Dedifferentiated amniotic fluid mesenchymal stem cell (primary cell): Measurements from ENCODE around the gene COL5A1.

ENCODE experiments used
- DNase-seq: peaks from one replicate; pipeline ENCODE4 v3.0.0-alpha.2; 2016; ENCODE audit errors: extremely low spot score

The COL5A1 gene

DNA sequence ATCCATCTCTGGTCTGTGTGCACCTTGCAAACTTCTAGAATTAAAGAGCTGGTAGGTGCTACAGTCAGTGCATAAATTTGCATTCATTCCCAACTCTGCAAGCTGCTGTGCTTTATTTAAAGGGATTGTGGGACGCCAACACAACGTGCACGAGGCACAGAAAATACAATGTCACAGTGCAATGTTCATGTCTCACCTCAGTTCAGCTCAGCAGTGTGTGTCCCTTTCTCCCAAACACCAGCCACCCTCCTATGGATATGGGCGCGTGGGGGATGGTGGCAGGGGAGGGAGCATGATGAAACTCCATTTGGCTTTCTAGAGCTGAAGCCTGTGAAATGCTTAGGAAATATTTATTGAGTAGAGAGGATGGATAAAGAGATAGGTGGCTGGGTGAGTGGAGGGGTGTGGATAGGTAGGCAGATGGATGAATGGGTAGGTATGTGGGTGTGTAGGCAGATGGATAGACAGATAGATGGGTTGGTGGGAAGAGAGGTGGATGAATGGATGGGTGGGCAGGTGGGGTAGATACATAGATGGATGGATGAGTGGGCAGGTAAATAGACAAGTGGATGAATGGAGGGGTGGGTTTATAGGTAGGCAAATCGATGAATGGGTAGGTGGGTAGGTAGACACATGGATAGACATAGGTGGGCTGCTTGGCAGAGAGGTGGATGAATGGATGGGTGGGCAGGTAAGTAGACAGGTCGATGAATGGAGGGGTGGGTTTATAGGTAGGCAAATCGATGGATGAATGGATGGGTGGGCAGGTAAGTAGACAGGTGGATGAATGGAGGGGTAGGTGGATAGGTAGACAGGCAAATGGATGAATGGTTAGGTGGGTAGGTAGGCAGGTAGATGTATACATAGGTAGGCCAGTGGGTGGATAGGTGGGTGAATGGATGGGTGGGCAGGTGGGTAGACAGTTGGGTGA, 146.3 kb downstream of the COL5A1 start:
- DNase-seq = no peak

DNA sequence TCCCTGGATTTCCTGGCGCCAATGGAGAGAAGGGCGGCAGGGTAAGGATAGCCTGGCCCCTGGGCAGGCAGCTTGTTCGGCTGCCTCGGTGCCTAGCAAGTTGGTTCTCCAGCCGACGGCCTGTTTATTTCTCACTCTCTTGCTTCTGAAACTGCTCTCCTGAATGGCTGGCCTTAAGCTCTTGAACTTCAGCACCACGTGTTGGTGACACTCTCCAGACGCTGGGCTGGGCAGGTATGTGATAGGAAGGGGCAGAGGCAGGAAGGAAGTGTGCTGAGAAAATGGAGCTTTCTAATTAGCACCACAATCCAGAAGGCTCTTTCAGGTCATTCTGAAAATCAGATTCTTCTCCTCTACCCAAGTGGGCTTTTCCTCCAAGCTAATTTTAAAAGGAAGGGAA, 147.6 kb downstream of the COL5A1 start:
- no peak for DNase-seq

DNA sequence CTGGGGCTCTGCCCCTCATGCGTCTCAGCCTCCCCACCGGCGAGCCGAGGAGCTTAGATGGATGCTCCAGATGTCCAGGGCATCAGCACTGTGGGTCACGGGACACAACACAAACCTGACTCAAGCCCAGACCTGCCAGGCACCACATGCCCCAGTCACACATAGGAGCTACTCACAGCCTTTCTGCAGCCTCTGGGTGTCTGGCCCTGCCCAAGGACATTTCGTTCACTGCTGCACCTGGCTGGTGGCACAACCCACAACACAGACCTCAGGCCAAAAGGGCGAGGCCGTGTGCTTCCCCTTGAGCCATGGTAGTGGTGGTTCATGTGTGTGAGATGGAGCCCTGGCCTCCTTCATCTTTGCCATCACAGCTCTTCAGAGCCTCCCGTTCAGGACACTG, 149.4 kb downstream of the COL5A1 start:
- DNase-seq = no peak

DNA sequence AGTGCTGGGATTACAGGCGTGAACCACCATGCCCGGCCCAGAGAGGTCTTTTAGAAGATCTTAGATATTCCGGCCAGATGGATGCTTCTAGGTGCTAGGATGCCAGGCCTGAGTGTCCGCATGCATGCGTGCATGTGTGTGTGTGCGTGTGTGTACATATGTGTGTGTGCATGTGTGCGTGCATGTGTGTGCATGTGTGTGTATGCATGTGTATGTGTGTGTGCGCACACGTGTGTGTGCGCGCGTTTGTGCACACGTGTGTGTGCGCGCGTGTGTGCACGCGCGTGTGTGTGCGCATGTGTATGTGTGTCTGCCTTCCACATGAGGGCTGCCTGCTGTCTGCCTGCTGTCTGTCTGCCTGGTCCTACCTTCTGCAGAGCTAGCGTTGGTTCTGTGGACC, 151.0 kb downstream of the COL5A1 start:
- no peak for DNase-seq

DNA sequence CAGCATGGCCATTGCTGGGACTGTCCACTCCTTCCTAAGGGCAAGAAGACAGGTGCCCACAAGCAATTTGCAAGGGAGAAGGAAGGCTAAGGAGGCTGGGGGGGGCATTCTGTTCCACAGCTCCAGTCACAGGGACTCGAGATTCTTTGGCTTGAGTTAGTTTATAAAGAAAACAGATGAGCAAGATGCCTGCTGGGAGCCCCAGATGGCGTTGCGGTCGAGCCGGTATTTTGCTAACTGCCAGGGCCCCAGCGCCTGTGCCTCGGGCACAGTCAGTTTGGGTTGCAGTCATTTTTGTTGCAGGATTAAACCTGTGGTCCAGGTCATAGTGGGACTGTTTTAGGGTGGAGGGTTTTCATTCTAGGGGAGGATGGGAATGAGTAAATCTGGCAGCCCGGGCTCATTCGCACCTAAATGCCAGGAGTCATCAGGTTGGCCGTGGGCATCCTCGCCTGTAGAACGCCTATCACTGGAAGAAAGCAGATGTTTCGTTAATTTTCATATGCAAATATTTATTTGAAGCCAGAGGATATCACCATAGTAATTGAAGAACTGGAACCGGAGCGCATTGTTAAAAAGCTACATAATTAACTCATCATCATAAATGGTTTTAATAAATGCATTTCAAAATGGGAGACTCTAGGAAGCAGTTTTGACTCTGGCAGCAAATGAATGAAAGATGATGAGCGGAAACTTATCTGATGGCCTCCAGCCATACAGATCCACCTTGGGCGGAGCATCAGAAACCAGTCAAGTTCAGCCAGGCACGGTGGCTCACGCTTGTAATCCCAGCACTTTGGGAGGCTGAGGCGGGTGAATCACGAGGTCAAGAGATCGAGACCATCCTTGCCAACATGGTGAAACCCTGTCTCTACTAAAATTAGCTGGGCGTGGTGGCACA, 151.9 kb downstream of the COL5A1 start:
- DNase-seq = peak; percentile 74

DNA sequence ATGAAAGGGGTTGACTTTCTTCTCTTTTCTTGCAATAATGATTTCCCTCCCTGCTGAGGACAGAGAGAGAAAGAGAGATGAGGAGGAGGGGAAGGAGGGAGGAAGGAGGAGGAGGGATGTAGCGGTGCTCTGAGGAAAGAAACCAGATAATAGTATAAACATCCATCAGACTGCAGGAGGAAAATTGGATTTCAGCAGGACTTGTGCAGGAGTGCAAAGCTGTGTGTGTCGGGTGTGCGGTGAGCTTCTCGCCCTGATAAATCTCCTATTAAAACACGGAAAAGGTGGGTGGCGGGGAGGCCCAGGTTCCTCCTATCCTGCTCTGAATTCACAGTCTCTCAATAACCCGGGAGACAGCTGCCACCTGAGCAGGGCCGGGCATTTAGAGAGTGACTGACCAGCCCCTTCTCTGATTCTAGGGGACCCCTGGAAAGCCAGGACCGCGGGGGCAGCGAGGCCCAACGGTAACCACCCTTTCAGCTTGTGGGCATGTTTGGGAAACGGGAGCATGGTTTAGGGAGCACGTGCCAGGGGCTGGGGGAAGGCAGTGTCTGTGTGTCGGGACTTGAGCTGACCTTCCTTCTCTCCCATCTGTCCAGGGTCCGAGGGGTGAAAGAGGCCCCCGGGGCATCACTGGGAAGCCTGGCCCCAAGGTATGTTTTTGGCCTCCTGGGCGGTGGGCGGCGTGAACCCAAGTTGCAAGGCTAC, 153.2 kb downstream of the COL5A1 start:
- DNase-seq = no peak

DNA sequence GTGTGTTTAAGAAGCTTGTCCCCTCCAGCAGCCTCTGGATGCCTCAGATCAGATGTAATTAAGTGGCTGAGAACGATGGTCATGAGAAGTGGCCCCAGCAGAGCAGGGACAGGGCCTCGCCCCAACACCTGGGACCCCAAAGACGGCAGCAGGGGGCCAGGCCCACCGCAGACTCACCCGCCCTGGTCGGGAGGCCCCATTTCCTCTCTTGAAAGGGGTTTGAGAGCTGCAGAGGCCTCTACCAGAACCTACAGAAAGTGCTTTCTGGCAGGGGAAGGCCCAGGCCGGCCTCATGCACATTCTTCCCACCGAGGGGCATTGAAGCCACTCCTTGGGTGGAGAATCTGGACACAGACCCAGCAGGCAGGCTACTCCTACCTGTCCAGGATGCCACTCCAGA, 153.8 kb downstream of the COL5A1 start:
- no peak for DNase-seq

DNA sequence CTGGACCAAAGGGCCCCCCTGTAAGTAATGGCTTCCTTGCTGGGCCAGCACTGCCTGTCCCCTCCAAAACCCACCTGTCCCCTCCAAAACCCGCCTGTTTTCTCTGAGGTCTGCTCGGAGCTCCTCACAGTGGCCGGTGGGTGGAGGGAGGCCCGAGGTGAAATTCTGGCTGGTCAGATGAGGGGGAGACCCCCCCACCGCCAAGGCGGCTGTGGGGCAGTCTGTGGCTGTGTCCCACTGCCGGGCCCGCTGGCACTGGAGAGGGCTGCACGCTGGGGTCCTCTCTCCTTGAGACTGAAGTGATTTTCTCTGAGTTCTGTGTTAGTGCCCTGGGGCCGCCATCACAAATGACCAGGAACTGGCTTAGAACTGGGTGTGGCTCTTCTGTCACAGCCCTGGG, 155.3 kb downstream of the COL5A1 start:
- DNase-seq = no peak

DNA sequence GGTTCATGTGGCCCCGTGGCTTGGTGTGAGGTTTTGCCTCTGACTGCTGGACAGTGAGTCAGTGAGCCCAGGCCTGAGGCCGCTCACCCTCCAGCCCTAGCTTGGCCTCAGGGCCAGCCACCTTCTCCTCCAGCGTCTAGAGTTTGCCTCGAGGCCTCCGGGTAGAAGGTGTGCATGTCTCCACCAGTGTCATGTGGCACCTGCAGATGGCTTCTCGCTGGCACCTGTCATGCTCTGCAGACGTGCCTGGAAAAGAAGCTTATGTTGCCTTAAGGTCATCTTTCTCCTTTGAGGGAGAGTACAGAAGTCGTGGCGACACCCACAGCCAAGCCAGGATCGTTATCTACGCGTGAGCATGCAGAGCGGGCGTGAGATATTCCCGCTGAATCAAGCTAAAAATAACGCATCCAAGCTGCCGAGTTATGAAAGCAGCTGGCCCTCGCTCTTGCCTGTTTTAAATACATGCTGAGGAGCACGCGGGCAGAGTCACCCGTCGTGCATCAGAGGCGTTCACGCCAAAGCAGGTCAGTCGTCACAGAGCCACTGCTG, 159.3 kb downstream of the COL5A1 start:
- DNase-seq = no peak

DNA sequence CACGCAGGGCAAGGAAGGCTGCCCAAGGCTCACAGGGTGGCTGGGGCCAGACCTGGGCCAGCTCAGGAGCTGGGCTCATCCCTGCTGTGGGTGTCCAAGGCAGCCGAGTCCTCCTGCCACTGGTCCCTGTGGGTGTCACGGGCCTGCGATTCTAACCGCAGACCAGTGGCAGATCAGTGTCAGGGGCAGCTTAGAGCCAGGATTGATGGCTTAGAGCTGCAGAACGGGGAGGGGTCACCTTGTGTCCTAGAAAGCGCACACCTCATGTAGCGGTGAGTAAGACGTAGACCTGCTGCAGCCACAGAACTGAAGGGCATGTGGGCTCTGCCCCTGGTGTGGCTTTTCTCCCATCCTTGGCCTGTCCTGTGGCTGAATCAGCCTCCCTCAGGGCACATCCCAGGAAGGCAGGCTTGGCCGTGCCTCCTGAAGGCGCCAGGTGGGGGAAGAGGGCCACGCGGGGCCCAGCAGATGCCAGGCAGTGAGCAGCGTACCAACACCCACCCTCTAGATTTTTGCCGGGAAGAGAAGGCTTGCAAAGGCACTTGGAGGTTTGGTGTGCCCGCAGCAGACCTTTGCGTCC, 160.7 kb downstream of the COL5A1 start:
- no peak for DNase-seq

DNA sequence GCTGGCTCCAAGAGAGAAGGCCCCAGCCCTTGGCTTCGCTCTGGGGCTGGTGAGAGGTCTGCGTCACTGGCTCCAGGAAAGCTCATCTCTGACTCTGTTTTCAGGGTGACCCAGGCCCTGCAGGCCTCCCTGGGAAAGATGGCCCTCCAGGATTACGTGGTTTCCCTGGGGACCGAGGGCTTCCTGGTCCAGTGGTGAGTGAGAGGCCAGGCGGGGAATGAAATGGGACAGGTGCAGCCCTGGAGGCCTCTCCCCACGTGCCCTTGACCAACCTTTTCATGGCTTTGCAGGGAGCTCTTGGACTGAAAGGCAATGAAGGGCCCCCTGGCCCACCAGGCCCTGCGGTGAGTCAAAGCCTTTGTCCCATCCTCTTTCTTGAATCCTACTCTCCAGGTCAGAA, 163.3 kb downstream of the COL5A1 start:
- no peak for DNase-seq

DNA sequence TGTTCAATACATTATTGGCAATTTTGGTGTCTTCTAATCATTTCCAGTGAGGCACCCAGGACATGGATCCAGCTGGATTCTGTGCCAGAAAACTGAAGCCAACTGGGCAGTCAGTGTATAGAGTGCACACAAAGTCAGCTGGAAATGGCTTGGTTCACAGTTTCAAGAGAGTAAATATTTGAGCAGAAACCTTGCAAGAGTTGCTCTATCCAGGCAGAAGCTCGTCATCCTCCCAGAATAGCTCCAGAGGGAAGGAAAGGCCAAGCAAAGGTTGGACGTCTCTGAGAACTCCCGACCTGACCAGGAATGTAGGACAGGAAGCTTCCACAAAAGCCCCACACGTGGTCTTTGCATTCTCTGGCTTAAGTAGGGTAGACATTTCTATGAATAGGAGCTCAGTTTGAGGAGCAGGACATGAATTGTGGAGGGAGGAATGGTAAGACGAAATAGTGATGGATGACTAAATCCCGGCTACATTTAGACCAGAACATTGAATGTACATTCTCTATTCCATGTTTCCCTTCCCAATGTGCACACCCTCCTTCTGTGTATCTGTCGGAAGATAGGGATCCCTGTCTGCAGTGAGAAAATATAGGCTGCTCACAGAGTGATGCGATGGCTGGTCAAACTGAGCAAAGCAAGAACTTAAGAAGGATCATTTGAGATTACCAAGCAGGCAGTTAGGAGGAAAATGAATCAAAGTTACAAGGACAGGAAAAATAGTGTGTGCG, 166.3 kb downstream of the COL5A1 start:
- no peak for DNase-seq

DNA sequence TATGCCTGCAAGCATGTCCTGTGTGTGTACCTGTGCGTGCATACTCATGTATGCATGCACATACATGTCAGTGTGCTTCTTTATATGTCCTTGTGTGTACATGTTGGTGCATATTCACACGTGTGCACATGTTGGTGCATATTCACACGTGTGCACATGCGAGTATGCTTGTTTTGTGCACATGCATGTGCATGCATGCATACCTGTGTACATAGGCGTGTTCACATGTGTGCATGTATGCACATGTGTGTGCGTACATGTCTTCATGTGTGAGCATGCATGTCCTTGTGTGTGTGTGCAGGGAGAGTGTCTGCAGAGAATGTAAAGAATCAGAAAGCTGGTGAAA, 166.8 kb downstream of the COL5A1 start:
- DNase-seq = no peak

DNA sequence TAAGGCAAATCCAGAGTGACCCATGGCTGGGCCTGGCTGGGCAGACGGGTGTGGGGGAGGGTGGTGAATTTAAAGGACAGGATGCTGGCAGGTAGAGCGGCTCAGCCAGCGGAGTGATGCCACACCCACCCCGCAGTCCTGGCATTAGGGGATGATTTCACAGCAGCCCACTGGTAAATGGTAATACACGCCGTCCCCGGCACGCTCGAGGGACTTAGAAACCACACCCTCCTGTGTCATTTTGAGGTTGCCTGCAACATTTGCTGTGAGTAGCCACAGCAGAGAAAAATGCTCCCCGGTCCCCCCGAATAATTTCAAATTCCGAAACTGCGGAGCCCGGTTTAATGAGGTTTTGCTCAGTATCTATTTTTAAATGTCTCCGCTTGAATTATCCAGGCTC, 167.7 kb downstream of the COL5A1 start:
- DNase-seq = no peak

DNA sequence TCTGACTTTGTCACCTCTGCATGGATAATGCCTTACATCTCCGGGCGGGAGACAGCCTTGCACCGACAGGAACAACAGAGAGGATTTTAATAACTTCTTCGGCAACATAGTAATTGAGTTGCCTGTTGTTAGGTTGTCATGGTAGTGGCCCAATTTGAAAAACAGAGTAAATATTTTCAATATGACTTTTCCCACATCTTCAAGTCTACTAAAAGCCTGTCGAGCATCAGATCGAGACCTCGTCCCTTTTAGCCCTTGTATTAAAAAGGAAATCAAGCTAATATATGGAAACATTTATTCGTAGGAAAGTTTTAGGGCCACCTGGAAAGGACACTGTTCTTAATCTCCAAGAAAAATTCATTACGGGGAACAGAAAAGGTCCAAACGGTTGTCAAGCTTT, 168.2 kb downstream of the COL5A1 start:
- no peak for DNase-seq

DNA sequence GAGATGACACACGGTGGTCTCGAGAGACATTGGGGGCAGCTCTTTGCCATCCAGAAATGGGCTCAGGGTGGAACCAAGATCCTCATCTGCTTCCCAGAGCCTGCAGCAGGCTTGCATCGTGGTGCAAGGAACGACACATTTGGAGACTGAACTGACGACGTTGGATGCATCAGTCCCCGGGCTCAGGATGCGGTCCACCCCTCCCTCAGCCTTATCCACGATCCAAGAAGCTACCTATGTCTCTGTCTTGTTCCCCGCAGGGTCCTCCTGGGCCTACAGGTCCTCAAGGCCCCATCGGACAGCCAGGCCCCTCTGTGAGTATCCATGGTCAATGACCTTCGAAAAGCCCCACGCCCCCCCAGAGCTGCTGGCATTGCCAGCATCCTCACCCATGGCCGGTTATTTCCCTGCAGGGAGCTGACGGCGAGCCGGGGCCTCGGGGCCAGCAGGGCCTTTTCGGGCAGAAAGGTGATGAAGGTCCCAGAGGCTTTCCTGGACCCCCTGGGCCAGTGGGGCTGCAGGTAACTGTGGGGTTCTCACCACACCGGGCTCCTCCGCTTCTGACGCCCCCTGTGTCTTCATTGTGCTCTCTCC, 169.6 kb downstream of the COL5A1 start:
- no peak for DNase-seq

DNA sequence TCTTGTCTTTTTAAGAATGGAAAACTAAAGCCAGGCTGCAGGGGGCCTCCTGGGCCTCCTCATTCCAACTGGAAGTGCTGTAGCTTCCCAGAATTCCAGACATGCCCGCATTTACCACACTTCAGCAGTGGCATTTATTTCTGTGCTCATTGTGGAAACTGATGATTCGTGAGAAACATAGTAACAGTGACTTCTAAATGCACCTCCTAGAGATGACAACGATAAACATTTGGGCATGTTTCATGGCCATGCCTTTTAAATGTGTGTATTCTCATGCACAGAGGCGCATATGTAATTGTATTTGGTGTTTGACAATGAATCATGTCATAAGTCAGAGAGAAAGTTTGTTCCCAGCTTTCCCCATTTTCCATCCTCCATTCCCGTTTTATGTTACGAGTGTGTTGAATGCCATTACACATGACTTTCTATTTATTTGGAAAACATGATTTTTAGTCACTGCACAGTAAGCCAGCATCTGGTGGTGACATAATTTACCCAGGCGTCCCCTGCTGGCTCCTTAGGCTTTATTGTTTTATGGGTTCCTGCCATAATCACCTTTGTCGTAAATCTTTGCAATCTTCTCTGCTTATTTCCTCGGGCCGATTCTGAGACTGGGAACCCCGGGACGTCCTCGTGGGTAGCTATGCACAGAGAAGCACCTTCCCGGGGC, 170.2 kb downstream of the COL5A1 start:
- peak; percentile 91 for DNase-seq

DNA sequence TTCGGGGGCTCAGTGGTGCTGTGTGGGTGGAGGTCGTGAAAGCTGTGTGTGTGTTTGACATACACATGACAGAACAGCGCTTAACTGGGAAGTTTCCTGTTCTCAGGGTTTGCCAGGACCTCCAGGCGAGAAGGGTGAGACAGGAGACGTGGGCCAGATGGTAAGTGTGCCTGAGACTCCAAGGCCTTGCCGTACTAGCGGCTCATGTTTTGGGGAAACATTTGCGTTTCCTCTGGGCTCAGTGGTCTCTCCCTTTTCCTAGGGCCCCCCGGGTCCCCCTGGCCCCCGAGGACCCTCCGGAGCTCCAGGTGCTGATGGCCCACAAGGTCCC, 170.7 kb downstream of the COL5A1 start:
- no peak for DNase-seq

DNA sequence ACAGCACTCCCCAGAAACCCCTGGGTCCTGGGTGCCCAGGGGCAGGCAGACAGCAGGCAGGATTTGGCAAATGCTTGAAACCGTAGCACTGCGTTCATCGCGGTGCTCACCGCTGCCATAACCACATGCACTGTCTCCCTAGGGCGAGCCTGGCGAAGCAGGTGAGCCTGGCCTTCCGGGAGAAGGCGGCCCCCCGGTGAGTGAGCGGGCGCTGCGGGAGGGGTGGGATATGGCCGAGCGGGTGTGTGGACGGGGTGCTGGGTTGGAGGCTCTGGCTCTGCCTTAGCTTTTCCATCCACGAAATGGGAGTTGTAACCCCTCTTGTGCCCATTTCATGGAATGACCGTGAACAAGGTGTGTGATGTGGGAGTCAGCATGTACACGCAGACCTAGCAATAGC, 172.2 kb downstream of the COL5A1 start:
- DNase-seq = no peak

DNA sequence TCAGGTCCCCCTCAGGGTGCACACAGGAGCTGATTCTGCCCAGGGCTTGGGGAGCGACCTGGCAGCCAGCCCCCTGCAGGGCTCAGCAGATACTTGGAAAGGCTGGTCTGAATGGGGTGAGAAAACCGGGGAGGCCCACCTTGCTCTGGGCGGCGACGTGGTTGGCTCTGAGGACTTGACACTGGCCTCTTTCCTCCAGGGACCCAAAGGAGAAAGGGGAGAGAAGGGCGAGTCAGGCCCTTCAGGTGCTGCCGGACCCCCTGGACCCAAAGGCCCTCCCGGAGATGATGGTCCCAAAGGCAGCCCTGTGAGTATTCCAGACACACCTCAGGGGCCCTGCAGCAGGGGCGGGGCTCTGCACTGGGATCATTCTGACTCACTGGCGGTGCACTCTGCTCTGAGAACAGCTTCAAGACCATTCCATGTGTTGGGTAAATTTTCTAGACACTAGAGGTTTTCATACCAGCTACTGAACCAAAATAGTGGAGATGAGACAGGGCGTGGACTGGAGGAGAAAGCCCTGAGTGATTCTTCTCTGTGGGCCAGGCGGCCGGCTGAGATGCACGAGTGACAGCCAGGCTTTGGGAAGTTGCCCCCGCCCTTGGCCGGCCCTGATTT, 173.1 kb downstream of the COL5A1 start:
- DNase-seq = peak; percentile 41
